GM12892 (cell line): ENCODE measurements around the gene FAH.

Experiments used
- POLR2A ChIP-seq: IDR thresholded peaks from 2 replicates; pipeline ENCODE4 v1.6.1; 2011; ENCODE audit warnings: low read depth, low read length, control low read depth
- POLR2AphosphoS5 ChIP-seq: IDR thresholded peaks from 2 replicates; pipeline ENCODE4 v1.6.1; 2011; ENCODE audit warnings: low read depth, low read length, control low read depth
- TAF1 ChIP-seq: IDR thresholded peaks from 2 replicates; pipeline ENCODE4 v1.6.1; 2011; ENCODE audit warnings: low read depth, mild to moderate bottlenecking, control low read depth, low read length, borderline replicate concordance

- TF ChIP-seq TAF1 (no peak), POLR2A (no peak), POLR2AphosphoS5 (no peak)
Measured at GRCh38 chr15:80194186-80194585, 41.4 kb downstream of the FAH start.
